CD8-positive, alpha-beta memory T cell (primary cell): ENCODE measurements around the gene LIMD2. TPM values are rescaled to one million over a fixed set of nuclear protein-coding genes. Genes with fewer than 3 reads are reported as not detected.
"Not testable (repeated sequence)": the region's sequence is repeated elsewhere in the genome, so short reads cannot be mapped to it uniquely, and the experiment has no call there.

Source experiments
- CTCF ChIA-PET: fragments of 350-600 bp; sonication (Branson Sonifier 250); formaldehyde crosslinking; loops from one replicate; lab custom pipeline; 2021; ENCODE audit warnings: antibody characterized with exemption; lab: Charles Lee
- POLR2A ChIA-PET: fragments of 350-600 bp; sonication (Branson Sonifier 250); formaldehyde crosslinking; loops from one replicate; lab custom pipeline; 2021; ENCODE audit warnings: antibody characterized with exemption; lab: Charles Lee
- DNase-seq, 5 donors: peaks; one replicate each; pipeline versions ENCODE4 v3.0.0 to v3.0.0-alpha.2; 2020 to 2022; ENCODE audit warnings: mixed read lengths in 1 of 5
- H3K27ac ChIP-seq: one replicate; pipeline ENCODE4 v1.7.0; 2013; ENCODE audit warnings: low read depth, mild to moderate bottlenecking, low read length, moderate library complexity
- H3K27me3 ChIP-seq: 2 replicates; pipeline ENCODE4 v1.7.0; 2013; ENCODE audit warnings: low read length, mild to moderate bottlenecking; ENCODE audit not compliant: insufficient read depth, poor library complexity, severe bottlenecking
- H3K36me3 ChIP-seq: 2 replicates; pipeline ENCODE4 v1.7.0; 2013; ENCODE audit warnings: mild to moderate bottlenecking, low read length, moderate library complexity; ENCODE audit not compliant: insufficient read depth
- H3K4me1 ChIP-seq: 2 replicates; pipeline ENCODE4 v1.7.0; 2013; ENCODE audit warnings: mild to moderate bottlenecking, low read length, moderate library complexity; ENCODE audit not compliant: insufficient read depth
- H3K4me3 ChIP-seq: 2 replicates; pipeline ENCODE4 v1.7.0; 2013; ENCODE audit warnings: mild to moderate bottlenecking, low read length
- H3K9me3 ChIP-seq: 2 replicates; pipeline ENCODE4 v1.7.0; 2013; ENCODE audit warnings: mild to moderate bottlenecking, low read length
- H3K27ac Mint-ChIP-seq, 8 donors: one replicate each; pipeline ENCODE4 v1.8.0; 2020 to 2021; ENCODE audit warnings: mixed read lengths in 8 of 8, mild to moderate bottlenecking in 6 of 8, inconsistent platforms in 3 of 8, moderate library complexity in 3 of 8
- H3K27me3 Mint-ChIP-seq, 2 donors: one replicate each; pipeline ENCODE4 v1.8.0; 2020 to 2021; ENCODE audit warnings: mixed read lengths in 2 of 2, mild to moderate bottlenecking in 1 of 2, moderate library complexity in 1 of 2
- H3K36me3 Mint-ChIP-seq, 3 donors: one replicate each; pipeline ENCODE4 v1.8.0; 2020 to 2021; ENCODE audit warnings: mixed read lengths in 3 of 3, inconsistent platforms in 1 of 3, mild to moderate bottlenecking in 1 of 3
- H3K4me1 Mint-ChIP-seq, 3 donors: one replicate each; pipeline ENCODE4 v1.8.0; 2020 to 2021; ENCODE audit warnings: mixed read lengths in 3 of 3, inconsistent platforms in 1 of 3, mild to moderate bottlenecking in 1 of 3
- H3K4me3 Mint-ChIP-seq, 7 donors: one replicate each; pipeline ENCODE4 v1.8.0; 2020 to 2021; ENCODE audit warnings: mixed read lengths in 7 of 7, mild to moderate bottlenecking in 6 of 7, moderate library complexity in 4 of 7, inconsistent platforms in 2 of 7
- H3K9me3 Mint-ChIP-seq, 5 donors: one replicate each; pipeline ENCODE4 v1.8.0; 2020 to 2022; ENCODE audit warnings: mixed read lengths in 5 of 5, mild to moderate bottlenecking in 3 of 5, moderate library complexity in 2 of 5, inconsistent platforms in 1 of 5
- polyA plus RNA-seq: library from polyadenylated mRNA; unstranded; fragments of 300-500 nt; fragmentation: Illumina TruSeq; gene quantifications from one replicate; pipeline ENCODE4 v1.2.3, GENCODE V29; 2021
- total RNA-seq, 2 experiments: library from RNA; stranded (reverse); gene quantifications; one replicate each; pipeline ENCODE4 v1.2.3, GENCODE V29; 2021

Gene LIMD2
- total and polyA plus RNA-seq, 3 experiments from 2014 or later, result 236 to 495 (median 240) TPM

- DNase-seq, H3K4me1 Mint-ChIP-seq, H3K4me3 Mint-ChIP-seq, H3K27me3 Mint-ChIP-seq, CTCF ChIA-PET, H3K4me1 ChIP-seq, H3K27ac Mint-ChIP-seq, H3K36me3 ChIP-seq, H3K9me3 Mint-ChIP-seq, H3K27ac ChIP-seq, H3K27me3 ChIP-seq, H3K4me3 ChIP-seq, H3K9me3 ChIP-seq: not testable (repeated sequence)
- POLR2A ChIA-PET, result interaction anchor here (0.6 to 1.1 kb wide), 2 partner anchors 13 to 98 kb away, joined by 3 to 4 read pairs; partner anchors contain the start of gene MAP3K3
- peaks cover 0 to 40% (median 3%) of the 10 kb centered on the region in 3 donors for H3K36me3 Mint-ChIP-seq
These were observed 20.3 kb upstream of the LIMD2 start for GRCh38 chr17:63720194-63720593.

GRCh38 chr17:63718988-63719387 is 19.1 kb upstream of the LIMD2 start:
- CTCF ChIA-PET, result interaction anchor here (1.0 kb wide), 1 partner anchor 9 kb away, joined by 3 read pairs; no protein-coding TSS in a partner anchor
- DNase-seq, result no peak
- Mint-ChIP-seq H3K4me1 (peaks cover 0 to 3% (median 0%) of the 10 kb centered on the region in 3 donors), H3K27me3 (no peaks in the 10 kb centered on the region), H3K4me3 (no peak overlapping the region), H3K9me3 (no peaks in the 10 kb centered on the region), H3K36me3 (peaks cover 0 to 43% (median 5%) of the 10 kb centered on the region in 3 donors), H3K27ac (no peak overlapping the region)
- Histone ChIP-seq H3K36me3 (no peaks in the 10 kb centered on the region), H3K27ac (no peak overlapping the region), H3K9me3 (no peaks in the 10 kb centered on the region), H3K4me1 (no peaks in the 10 kb centered on the region), H3K27me3 (no peaks in the 10 kb centered on the region), H3K4me3 (no peak overlapping the region)
- POLR2A ChIA-PET, result no interaction called here

- no peaks in the 10 kb centered on the region for H3K36me3 ChIP-seq
- Mint-ChIP-seq H3K36me3 (peaks cover 0 to 42% (median 12%) of the 10 kb centered on the region in 3 donors), H3K27ac (peak overlapping the region in 2 of 8 donors; percentile 70 to 74), H3K4me1 (no peaks in the 10 kb centered on the region), H3K9me3 (no peaks in the 10 kb centered on the region), H3K4me3 (no peak overlapping the region), H3K27me3 (no peaks in the 10 kb centered on the region)
- POLR2A ChIA-PET, result interaction anchor here (0.6 to 1.1 kb wide), 2 partner anchors 10 to 14 kb away, joined by 5 read pairs; no protein-coding TSS in a partner anchor
- CTCF ChIA-PET, result no interaction called here
- no peak overlapping the region for H3K4me3 ChIP-seq
- no peaks in the 10 kb centered on the region for H3K27me3 ChIP-seq
- no peaks in the 10 kb centered on the region for H3K4me1 ChIP-seq
- DNase-seq, result no peak
- H3K9me3 ChIP-seq, result no peaks in the 10 kb centered on the region
- no peak overlapping the region for H3K27ac ChIP-seq
These were observed 16.5 kb upstream of the LIMD2 start for GRCh38 chr17:63716426-63716825.

GRCh38 chr17:63714550-63715277 is 14.8 kb upstream of the LIMD2 start:
- ChIA-PET POLR2A (interaction anchor here (1.1 to 14.8 kb wide), 2 partner anchors 12 to 19 kb away, joined by 3 to 270 read pairs; no protein-coding TSS in a partner anchor), CTCF (interaction anchor here (1.3 to 11.3 kb wide), 3 partner anchors 12 to 102 kb away, joined by 3 to 251 read pairs (median 4); no protein-coding TSS in a partner anchor)
- H3K9me3 ChIP-seq, result no peaks in the 10 kb centered on the region
- H3K9me3 Mint-ChIP-seq, result no peaks in the 10 kb centered on the region
- DNase-seq, result no peak
- H3K36me3 Mint-ChIP-seq, result peaks cover 0 to 49% (median 12%) of the 10 kb centered on the region in 3 donors
- no peak overlapping the region for H3K4me3 ChIP-seq
- H3K27me3 ChIP-seq, result no peaks in the 10 kb centered on the region
- no peak overlapping the region for H3K27ac ChIP-seq
- no peak overlapping the region for H3K27ac Mint-ChIP-seq
- H3K4me1 ChIP-seq, result peaks cover 12% of the 10 kb centered on the region
- no peaks in the 10 kb centered on the region for H3K36me3 ChIP-seq
- H3K4me1 Mint-ChIP-seq, result peaks cover 6 to 12% (median 9%) of the 10 kb centered on the region in 3 donors
- no peaks in the 10 kb centered on the region for H3K27me3 Mint-ChIP-seq
- H3K4me3 Mint-ChIP-seq, result no peak overlapping the region

GRCh38 chr17:63709110-63709509 is 9.2 kb upstream of the LIMD2 start:
- H3K27me3 Mint-ChIP-seq, result no peaks in the 10 kb centered on the region
- CTCF ChIA-PET, result interaction anchor here (0.7 to 11.3 kb wide), 10 partner anchors 8 to 283 kb away, joined by 3 to 251 read pairs (median 10); partner anchors contain the start of gene LIMD2
- H3K4me1 Mint-ChIP-seq, result peaks cover 51 to 65% (median 54%) of the 10 kb centered on the region in 3 donors

DNA sequence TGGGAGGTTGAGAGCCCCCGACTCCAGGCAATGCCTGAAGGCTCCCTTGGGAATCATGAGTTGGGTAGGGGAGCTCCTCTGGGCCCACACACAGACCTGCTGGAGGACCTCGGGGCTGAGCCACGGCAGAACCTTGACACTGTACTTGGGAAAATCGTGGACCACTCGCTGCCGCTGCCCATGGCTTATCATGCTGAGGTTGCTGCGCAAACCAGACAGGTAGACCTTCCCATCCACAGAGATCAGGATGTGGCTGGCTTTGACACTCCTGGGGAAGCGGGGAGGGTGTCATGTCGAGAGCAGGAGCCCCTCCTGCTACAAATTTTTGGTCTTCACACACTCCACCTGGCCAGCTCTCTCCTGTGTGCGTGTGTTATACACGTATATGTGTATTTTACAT is 7.2 kb upstream of the LIMD2 start:
- Mint-ChIP-seq H3K9me3 (no peaks in the 10 kb centered on the region), H3K4me1 (peaks cover 70 to 85% (median 74%) of the 10 kb centered on the region in 3 donors), H3K36me3 (peaks cover 4 to 46% (median 13%) of the 10 kb centered on the region in 3 donors), H3K4me3 (peak overlapping the region; percentile 79 to 88 (median 84)), H3K27me3 (no peaks in the 10 kb centered on the region), H3K27ac (peak overlapping the region; percentile 80 to 99 (median 95))
- ChIA-PET POLR2A (interaction anchor here (0.6 to 14.8 kb wide), 8 partner anchors 11 to 320 kb away, joined by 3 to 270 read pairs (median 4); partner anchors contain the start of genes CCDC47 and DDX42), CTCF (interaction anchor here (11.3 kb wide), 1 partner anchor 13 kb away, joined by 251 read pairs; no protein-coding TSS in a partner anchor)
- Histone ChIP-seq H3K27me3 (no peaks in the 10 kb centered on the region), H3K36me3 (no peaks in the 10 kb centered on the region), H3K4me1 (peaks cover 86% of the 10 kb centered on the region), H3K9me3 (no peaks in the 10 kb centered on the region), H3K4me3 (peak overlapping the region; percentile 55), H3K27ac (peak overlapping the region; percentile 62)
- peak in 4 of 5 donors; percentile 21 to 67 (median 61) for DNase-seq

More at GRCh38 chr17:63709110-63709509, 9.2 kb upstream of the LIMD2 start:
- Mint-ChIP-seq H3K36me3 (peaks cover 0 to 38% (median 15%) of the 10 kb centered on the region in 3 donors), H3K27ac (peak overlapping the region; percentile 67 to 99 (median 89)), H3K9me3 (no peaks in the 10 kb centered on the region), H3K4me3 (peak overlapping the region in 4 of 7 donors; percentile 9 to 43 (median 18))
- POLR2A ChIA-PET, result interaction anchor here (0.7 to 14.8 kb wide), 3 partner anchors 8 to 169 kb away, joined by 3 to 270 read pairs (median 36); partner anchors contain the start of gene LIMD2
- H3K27me3 ChIP-seq, result no peaks in the 10 kb centered on the region
- H3K4me1 ChIP-seq, result peaks cover 68% of the 10 kb centered on the region
- no peak for DNase-seq
- no peaks in the 10 kb centered on the region for H3K9me3 ChIP-seq
- no peak overlapping the region for H3K4me3 ChIP-seq
- H3K27ac ChIP-seq, result no peak overlapping the region
- no peaks in the 10 kb centered on the region for H3K36me3 ChIP-seq

- H3K36me3 Mint-ChIP-seq, result peaks cover 4 to 47% (median 13%) of the 10 kb centered on the region in 3 donors
- peak in 2 of 5 donors; percentile 23 to 47 for DNase-seq
- peaks cover 0 to 2% (median 0%) of the 10 kb centered on the region in 5 donors for H3K9me3 Mint-ChIP-seq
- H3K4me1 Mint-ChIP-seq, result peaks cover 74 to 91% (median 80%) of the 10 kb centered on the region in 3 donors
- no peaks in the 10 kb centered on the region for H3K27me3 Mint-ChIP-seq
- peak overlapping the region; percentile 80 to 99 (median 95) for H3K27ac Mint-ChIP-seq
- ChIA-PET POLR2A (interaction anchor here (0.6 to 14.8 kb wide), 8 partner anchors 10 to 320 kb away, joined by 3 to 270 read pairs (median 4); partner anchors contain the start of genes CCDC47 and DDX42), CTCF (interaction anchor here (1.2 to 11.3 kb wide), 2 partner anchors 12 to 29 kb away, joined by 3 to 251 read pairs; no protein-coding TSS in a partner anchor)
- H3K27ac ChIP-seq, result peak overlapping the region; percentile 62
- no peaks in the 10 kb centered on the region for H3K27me3 ChIP-seq
- no peaks in the 10 kb centered on the region for H3K36me3 ChIP-seq
- H3K4me1 ChIP-seq, result peaks cover 88% of the 10 kb centered on the region
- H3K4me3 Mint-ChIP-seq, result peak overlapping the region; percentile 79 to 88 (median 84)
- no peaks in the 10 kb centered on the region for H3K9me3 ChIP-seq
- H3K4me3 ChIP-seq, result peak overlapping the region; percentile 55
These were observed 6.6 kb upstream of the LIMD2 start for GRCh38 chr17:63706336-63707082.
